ENCODE measurements around the gene CPTP.

Gene CPTP

DNA sequence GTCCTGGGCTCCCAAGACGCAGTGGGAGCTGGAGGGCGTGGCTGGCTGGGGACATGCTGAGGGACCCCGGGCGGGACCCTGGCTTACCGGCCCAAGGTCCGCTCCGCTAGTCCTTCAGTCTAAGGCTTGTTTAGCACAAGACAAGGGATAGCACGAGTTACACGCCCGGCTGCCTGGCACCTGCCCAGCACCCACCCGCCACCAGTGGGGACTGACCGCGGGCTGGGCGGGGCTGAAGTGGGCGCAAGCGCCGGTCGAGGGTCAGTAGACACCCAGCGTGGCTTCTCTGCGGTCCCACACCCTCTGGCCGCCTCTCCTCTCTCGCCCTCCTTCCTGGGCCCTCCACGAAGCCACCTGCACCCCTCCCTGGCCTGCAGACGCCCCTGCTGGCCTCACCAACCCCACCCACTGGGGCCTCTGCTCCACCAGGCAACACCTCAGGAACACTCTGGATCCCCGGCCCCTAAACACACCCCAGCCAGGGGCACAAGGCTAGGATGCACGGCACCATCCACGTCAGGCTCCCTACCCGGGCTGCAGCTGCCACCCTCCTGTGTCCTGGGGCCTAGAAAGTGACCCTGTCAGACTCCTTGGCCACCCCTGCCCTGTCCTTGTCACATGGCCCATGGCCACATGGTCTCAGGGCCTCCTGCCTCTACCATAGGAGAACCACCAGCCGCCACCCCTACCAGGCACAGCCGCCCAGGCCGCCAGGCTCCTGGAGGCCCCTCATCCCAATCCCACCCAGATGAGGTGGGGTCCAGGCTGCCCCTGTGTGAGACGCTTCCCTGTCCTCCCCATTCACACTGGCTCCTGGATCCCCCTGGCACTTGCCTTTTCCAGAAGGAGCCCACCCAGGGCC, 12.6 kb downstream of the CPTP start:
- DNase-seq: no peak

- DNase-seq: no peak
These were observed 13.2 kb downstream of the CPTP start for GRCh38 chr1:1337793-1338147.

DNA sequence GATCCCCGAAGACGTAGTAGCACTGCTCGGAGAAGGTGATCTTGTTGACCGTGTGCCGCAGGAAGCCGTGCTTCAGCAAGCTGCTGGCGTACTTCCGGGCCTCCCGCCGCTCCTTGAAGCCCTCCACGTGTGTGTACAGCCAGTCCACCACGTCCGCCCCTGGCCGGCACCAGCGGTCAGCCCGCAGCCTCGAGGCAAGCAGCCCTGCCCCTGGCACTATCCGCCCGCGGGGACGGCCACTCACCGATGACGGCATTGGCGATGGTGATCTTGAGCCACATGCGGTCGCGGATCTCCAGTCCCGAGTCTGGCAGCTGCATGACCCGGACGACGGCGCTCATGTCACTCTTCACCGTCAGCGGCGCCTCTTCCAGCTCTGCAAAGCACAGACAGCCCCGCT, 13.7 kb downstream of the CPTP start:
- no peak for DNase-seq

- DNase-seq: no peak
These were observed 15.6 kb downstream of the CPTP start for GRCh38 chr1:1340185-1340584.

- DNase-seq: no peak
These were observed 16.4 kb downstream of the CPTP start for GRCh38 chr1:1340791-1341548.

GRCh38 chr1:1341549-1342021, 17.0 kb downstream of the CPTP start:
- DNase-seq: no peak

DNA sequence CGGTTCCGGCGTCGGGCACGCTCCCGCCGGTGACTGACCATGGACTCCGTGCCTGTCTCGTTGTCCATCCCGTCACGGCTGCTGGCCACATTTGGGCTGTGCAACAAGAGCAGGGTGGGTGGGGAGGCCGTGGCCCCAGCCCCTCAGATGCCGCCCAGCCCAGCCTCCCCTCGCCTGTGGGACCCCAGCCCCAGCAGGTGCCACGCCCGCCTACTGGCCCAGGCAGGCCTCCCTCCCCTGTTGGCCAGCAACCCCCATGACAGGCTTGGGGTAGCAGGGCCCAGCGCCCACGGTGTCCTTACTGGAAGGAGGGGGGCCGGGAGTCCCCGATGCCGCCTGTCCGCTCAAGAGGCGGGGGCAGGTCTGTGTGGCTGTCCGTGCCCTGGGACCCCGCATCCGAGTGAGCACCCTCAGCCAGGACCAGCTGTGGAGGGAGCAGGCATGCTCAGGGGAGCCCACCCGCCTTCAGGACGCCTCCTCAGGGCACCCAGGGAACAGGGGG, 17.5 kb downstream of the CPTP start:
- DNase-seq: no peak

DNA sequence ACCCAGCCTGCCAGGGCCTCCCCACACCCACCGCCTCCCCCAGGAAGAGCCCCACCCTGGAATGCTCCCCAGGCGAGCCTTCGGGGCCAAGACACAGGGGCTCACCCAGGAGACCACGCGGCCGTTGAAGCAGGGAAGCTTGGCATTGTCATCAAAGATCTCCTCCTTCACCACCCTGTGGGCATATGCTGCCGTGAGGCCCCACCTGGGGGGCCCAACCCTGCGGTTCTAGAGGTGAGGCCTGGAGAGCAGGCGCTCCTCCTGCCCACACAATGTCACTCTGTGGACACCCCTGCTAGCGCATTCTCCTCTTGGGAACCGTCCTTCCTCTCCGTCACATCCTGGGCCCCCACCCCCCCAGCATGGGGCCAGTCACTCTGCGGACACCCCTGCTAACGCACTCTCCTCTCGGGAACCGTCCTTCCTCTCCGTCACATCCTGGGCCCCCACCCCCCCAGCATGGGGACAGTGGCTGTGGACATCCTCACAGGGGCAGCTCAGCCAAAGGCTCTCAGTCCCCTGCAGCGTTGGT, 18.0 kb downstream of the CPTP start:
- DNase-seq: no peak

DNA sequence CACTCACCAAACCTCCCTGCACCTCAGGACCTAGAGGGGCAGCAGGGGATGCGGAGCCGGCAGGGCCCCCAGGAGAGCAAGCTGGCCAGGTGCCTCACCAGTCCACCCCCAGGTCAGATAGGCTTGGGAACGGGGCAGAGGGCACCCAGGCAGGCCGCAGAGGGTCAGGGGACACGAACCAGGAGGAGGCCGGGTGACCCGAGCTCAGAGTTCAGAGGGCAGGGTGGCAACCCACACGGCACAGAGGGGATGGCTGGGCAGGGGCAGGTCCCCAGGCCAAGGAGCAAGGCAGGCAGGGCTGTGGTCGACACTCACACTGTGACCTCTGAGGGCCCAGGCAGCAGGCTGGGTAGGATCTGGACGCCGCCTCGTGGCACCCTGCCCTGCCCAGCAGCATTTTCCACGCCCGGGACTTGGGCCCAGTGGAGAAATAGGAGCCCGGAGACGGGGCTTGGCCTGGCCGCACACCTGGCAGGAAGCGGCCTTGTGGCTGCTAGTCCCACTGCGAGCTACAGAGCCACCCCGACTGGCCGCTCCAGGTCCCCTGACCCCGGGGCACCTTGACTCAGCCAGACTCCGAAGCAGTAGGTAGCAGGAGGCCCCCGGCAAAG, 19.3 kb downstream of the CPTP start:
- no peak for DNase-seq

GRCh38 chr1:1344655-1345361, 20.2 kb downstream of the CPTP start:
- no peak for DNase-seq

GRCh38 chr1:1345384-1345783, 20.8 kb downstream of the CPTP start:
- DNase-seq: no peak

DNA sequence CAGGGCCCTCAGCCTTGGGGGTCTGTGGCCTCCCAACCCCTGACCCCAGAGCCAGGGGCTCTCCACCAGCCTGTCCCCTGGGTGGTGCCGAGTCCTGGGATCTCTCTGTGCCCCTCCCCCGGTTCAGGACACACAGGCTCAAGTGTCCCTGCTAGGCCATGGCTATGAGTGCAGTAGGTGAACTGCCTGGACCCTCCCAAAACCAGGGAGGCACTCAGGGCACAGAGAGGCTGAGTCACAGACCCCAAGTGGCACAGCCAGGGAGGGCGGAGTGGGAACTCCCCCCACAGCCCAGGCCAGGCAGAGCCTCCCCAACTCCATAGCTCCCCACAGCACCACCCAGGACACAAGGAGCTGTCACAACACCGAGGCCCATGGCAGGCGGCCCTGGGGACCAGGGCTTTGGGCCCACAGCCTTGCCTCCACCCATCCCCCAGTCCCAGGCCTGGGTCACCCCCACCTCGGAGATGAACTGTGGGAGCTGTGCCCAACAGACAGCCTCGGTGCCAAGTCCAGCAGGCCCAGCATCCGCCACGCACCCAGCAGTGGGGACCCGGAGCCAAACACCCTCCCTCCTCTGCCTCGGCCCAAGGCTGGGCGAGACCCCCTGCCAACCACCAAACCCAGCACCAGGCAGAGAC, 21.4 kb downstream of the CPTP start:
- DNase-seq: no peak

DNA sequence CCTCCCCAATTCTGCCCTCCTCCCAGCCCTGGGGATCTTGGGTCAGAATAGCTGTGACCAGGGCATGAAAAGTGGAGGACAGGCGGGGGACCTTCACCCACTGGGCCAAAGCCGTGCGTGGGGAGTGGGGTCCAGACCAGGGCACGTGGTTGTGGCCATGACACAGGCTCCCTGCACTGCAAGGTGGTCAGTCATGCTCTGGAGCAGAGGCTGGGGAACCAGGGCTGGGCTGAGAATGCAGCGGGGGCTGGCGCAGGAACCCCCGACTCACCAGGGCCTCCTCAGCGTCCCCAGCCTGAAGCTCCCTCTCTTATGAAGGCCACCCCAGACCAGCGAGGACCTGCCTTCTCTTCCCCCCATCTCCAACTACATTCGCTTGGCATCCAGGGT, 21.9 kb downstream of the CPTP start:
- DNase-seq: no peak

DNA sequence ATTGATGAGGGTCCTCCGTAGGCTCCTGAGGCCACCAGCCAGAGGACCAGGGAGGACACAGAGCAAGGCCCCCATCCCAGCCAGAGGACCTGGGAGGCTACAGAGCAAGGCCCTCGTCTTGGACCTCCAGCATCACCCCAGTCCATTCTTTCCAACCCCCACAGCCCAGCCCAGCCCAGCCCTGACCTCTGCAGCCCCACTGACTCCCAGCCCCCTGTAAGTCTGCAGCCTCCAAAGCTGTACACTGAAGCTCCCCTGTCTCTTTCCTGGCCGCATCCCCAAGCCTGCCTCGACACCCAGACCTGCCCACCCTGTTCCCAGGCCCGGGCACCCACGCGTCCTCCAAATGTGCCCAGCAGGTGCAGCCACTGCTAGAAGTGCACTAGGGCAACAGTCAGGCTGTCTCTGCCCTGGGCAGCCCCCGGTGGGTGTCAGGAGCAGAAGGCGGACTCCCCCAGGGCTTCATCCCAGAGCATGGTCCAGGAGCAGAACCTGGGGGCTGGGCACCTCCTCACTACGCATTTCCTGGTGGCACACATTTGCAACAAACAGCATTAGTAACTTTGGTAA, 22.5 kb downstream of the CPTP start:
- DNase-seq: no peak

DNA sequence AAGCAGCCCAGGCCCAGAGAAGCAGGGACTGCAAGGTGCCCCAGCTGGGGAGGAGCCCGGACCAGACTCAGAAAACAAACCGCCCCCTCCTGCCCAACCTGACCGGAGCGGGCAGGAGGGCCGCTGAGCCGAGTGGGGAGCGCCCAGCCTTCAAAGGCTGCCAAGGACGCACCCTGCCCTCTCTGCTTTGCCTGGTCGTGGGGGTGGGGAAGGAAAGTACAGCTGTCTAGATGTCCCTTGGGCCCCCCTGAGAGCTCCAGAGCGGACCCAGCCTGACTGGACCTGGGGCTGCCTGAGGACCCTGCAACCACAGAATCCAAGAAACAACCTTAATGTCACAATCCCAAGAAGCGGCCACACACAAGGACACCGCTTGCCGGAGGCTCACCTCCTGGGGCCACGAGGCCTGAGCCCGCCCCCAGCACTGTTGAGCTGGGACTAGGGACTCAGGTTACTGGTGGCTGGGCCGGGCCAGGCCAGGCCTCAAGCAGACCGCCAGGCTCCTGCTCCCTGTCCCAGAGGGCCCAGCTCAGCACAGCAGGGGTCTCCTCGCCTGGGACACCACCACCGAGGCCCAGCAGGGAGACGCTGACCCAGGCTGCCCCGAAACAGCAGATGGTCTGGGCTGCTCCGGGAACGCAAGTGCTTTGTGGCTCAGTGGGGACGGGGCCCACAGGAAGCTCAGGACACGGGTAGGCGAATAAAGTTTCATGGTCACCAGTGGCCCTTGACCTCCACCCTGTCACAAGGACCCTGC, 23.2 kb downstream of the CPTP start:
- no peak for DNase-seq

DNA sequence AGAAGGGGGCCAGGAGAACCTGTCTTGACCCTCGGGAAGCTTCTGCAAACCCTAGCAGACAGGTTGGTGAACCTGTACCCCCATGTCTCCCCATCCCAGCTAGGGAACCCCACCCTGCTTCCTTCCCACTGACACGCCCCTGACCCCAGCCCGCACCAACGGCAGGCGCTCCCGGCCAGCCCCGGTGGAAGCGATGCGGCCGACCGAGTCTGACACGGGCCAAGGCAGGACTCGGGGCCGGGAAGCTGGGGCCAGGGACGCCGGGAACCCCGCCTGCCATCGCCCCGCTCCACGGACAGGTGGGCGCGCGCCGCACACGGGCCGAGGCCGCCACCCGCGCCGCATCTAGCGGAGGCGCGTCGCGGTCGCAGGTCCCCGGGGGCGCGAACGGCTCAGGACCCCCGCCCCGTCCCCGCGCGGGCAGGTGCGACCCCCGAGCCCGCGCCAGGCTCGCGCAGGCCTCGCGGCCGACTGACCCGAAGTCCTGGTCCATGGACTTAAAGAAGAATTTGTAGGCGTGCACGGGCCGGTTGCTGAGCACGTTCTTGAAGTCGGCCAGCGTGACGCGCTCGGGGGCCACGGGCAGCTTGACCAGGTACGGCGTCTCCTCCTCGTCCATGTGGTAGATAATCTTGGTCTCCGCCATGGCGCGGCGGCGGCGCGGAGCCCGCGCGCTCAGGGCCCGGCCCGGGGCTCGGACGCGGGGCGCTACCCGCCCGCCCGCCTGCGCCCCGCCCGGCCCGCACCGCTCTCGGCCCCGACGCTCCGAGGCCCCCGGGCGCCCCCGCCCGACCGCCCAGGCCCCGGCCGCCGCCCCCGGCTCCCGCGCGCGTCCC, 24.0 kb downstream of the CPTP start:
- no peak for DNase-seq

DNA sequence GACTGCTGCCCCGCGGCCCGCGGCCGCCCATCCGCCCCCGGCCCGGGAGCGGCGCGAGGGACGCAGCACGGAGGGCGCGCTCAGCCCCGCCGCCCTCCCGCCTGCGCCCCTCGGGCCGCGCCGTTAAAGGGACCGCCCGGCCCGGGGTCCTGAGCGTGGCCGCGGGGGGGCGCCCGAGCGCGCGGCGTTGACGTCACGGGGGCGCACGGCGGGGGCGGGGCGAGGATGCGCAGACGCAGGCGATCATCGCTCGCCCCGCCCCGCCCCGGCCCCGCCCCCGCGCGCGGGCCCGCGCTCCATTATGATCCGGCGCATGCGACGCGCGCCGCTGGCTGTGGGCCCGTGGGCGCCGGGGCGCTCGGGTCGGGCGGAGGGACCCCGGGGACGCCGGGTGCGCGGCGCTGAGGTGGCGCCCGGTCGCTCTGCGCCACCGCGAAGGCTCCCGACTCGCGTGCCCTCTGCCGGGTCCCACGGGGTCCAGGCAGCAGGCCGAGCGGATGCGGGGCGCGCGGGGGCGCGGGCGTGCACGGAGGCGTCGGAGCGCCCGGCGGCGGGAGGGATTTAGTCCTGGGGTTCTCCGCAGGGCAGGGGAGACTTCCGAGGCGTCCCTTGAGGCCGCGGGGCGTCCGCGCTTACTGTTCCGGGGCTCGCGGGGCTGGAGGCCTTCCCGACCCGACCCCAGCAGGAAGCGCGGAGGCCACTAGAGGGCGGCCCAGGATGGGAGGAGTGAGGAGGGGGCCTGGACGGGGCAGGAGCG, 24.8 kb downstream of the CPTP start, which contains the start of gene DVL1:
TSS of gene DVL1 (minus strand) at position 163 of the 757 bp plus-strand sequence. CDS start 353 bp downstream, outside the sequence.
- peak; percentile 52 for DNase-seq

- DNase-seq: no peak
These were observed 27.2 kb downstream of the CPTP start for GRCh38 chr1:1351511-1352427.
